ENCODE measurements around the gene INSR.

INSR gene

DNA sequence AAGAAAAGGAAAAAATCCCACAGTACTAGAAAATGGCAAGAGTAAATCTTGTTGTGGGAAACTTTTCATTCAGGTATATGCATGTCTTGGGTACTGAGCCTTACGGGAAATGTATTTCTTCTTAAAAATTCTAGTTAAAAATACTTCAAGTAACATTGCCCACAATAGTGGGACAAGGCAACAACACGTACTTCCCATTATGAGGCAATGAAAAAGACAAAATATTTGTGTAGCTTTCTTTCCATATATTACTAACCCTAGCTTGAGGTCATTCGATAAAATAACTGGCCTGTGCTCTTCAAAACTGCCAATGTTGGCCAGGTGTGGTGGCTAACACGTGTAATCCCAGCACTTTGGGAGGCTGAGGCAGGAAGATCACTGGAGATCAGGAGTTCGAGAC, 99.2 kb downstream of the INSR start:
- Histone ChIP-seq H2AFZ (no peak overlapping the region), H3K79me2 (no peaks in the 10 kb centered on the region), H3K27me3 (ENCODE audit: control insufficient read depth, insufficient read depth, low read length) (no peaks in the 10 kb centered on the region), H3K27ac (no peak overlapping the region), H3K4me3 (ENCODE audit: low read depth, low read length) (no peak overlapping the region), H3K9me3 (ENCODE audit: control insufficient read depth, low read length) (no peaks in the 10 kb centered on the region), H3K4me2 (ENCODE audit: low read length) (no peak overlapping the region), H3K36me3 (ENCODE audit: control insufficient read depth, insufficient read depth, low read length) (no peaks in the 10 kb centered on the region), H3K4me1 (no peaks in the 10 kb centered on the region), H3K9ac (no peak overlapping the region)
- TF ChIP-seq, protein P1, sequence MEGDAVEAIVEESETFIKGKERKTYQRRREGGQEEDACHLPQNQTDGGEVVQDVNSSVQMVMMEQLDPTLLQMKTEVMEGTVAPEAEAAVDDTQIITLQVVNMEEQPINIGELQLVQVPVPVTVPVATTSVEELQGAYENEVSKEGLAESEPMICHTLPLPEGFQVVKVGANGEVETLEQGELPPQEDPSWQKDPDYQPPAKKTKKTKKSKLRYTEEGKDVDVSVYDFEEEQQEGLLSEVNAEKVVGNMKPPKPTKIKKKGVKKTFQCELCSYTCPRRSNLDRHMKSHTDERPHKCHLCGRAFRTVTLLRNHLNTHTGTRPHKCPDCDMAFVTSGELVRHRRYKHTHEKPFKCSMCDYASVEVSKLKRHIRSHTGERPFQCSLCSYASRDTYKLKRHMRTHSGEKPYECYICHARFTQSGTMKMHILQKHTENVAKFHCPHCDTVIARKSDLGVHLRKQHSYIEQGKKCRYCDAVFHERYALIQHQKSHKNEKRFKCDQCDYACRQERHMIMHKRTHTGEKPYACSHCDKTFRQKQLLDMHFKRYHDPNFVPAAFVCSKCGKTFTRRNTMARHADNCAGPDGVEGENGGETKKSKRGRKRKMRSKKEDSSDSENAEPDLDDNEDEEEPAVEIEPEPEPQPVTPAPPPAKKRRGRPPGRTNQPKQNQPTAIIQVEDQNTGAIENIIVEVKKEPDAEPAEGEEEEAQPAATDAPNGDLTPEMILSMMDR (IDR thresholded peaks at IDR 0.05): no peak

DNA sequence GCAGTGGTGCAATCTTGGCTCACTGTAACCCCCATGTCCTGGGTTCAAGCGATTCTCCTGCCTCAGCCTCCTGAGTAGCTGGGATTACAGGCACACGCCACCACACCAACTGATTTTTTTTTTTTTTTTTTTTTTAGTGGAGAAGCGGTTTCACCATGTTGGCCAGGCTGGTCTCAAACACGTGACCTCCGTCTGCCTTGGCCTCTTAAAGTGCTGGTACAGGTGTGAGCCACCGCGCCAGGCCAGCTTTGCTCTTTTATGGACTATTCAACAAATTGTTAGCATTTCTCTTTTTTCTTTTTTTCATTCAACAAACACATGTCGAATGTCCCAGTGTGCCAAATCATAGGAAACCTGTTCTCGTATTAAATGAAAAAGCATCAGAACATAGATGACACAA, 99.6 kb downstream of the INSR start:
- TF ChIP-seq, protein P1 (IDR thresholded peaks at IDR 0.05): no peak
- Histone ChIP-seq H2AFZ (no peak overlapping the region), H3K36me3 (ENCODE audit: control insufficient read depth, insufficient read depth, low read length) (no peaks in the 10 kb centered on the region), H3K9ac (no peak overlapping the region), H3K27me3 (ENCODE audit: control insufficient read depth, insufficient read depth, low read length) (no peaks in the 10 kb centered on the region), H3K4me2 (ENCODE audit: low read length) (no peak overlapping the region), H3K27ac (no peak overlapping the region), H3K79me2 (no peaks in the 10 kb centered on the region), H3K4me3 (ENCODE audit: low read depth, low read length) (no peak overlapping the region), H3K9me3 (ENCODE audit: control insufficient read depth, low read length) (no peaks in the 10 kb centered on the region), H3K4me1 (no peaks in the 10 kb centered on the region)

DNA sequence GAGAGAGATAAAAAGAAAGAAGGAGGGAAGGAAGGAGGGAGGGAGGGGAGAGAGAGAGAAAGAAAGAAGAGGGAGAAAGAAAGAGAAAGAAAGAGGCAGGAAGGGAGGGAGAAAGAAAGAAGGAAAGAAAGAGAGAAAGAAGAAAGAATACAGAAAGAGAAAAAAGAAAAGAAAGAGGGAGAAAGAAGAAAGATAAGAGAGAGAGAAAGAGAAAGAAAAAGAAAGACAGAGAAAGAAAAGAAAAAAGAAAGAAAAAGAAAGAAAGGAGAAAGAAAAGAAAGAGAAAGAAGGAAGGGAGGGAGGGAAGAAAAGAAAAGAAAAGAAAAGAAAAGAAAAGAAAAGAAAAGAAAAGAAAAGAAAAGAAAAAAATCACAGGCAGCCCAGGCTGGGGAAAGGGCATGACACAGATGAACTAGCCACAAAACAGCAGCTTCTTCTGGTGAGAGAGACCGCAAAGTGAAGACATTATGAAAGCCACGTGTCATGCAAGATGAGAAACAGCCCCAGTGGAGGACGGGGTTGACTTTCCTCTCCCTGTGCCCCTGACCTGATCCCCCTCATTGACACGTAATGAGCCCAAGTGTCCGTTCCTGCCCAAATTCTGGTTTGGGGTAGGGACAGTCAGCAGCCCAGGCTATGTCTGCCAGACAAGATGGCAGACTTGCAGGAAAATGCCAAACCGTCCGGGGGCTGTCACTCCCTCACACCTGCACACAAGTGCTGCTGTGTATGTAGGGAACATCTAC, 102.1 kb downstream of the INSR start:
- peaks cover 5% of the 10 kb centered on the region for H3K79me2 ChIP-seq
- no peak overlapping the region for H3K4me2 ChIP-seq (ENCODE audit: low read length)
- no peaks in the 10 kb centered on the region for H3K27me3 ChIP-seq (ENCODE audit: control insufficient read depth, insufficient read depth, low read length)
- H3K4me1 ChIP-seq: no peaks in the 10 kb centered on the region
- TF ChIP-seq, protein P1 (IDR thresholded peaks at IDR 0.05): no peak
- no peaks in the 10 kb centered on the region for H3K9me3 ChIP-seq (ENCODE audit: control insufficient read depth, low read length)
- no peak overlapping the region for H2AFZ ChIP-seq
- no peak overlapping the region for H3K4me3 ChIP-seq (ENCODE audit: low read depth, low read length)
- no peak overlapping the region for H3K9ac ChIP-seq
- H3K27ac ChIP-seq: no peak overlapping the region
- no peaks in the 10 kb centered on the region for H3K36me3 ChIP-seq (ENCODE audit: control insufficient read depth, insufficient read depth, low read length)

DNA sequence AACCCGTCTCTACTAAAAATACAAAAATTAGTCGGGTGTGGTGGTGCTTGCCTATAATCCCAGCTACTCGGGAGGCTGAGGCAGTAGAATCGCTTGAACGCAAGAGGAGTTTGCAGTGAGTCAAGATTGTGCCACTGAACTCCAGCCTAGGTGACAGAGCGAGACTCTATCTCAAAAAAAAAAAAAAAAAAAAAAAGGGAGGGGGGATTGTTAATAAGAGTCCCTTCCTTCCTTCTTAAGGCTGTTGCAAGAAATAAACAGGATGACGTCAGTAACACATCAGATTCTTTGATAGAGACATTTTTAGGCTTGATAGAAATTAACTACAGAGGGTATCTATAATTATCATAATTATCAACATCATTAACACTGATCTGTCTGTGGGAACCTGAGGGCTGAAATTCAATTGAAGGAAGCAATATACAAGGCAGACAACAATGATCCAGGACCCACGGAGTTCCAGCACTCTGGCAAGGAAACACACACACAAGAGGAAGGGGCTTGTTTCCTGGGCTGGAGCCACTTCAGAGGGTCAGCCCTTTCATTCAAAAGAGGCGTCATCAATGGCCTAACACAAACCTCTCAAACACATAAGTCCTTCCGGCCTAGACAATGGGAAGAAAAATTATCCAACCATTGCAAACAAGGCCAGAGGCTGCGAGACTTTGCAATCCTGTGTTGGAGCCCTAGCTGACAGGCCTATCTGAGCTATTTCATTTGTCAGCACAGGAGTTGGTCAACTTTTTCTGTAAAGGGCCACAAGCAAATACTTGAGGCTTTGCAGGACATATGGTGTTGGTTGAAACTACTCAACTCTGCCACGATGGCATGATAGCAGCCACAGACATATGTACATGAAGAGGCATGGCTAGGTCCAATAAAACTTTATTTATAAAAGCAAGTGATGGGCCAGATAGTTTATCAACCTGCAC, 105.2 kb downstream of the INSR start:
- H3K4me1 ChIP-seq: no peaks in the 10 kb centered on the region
- no peak overlapping the region for H3K9ac ChIP-seq
- H3K79me2 ChIP-seq: peaks cover 8% of the 10 kb centered on the region
- no peaks in the 10 kb centered on the region for H3K27me3 ChIP-seq (ENCODE audit: control insufficient read depth, insufficient read depth, low read length)
- H3K4me3 ChIP-seq (ENCODE audit: low read depth, low read length): no peak overlapping the region
- H2AFZ ChIP-seq: no peak overlapping the region
- TF ChIP-seq, protein P1 (IDR thresholded peaks at IDR 0.05): no peak
- no peak overlapping the region for H3K4me2 ChIP-seq (ENCODE audit: low read length)
- no peaks in the 10 kb centered on the region for H3K9me3 ChIP-seq (ENCODE audit: control insufficient read depth, low read length)
- peak overlapping the region; percentile 55 for H3K27ac ChIP-seq
- H3K36me3 ChIP-seq (ENCODE audit: control insufficient read depth, insufficient read depth, low read length): no peaks in the 10 kb centered on the region

Measured in parathyroid adenoma (tissue), 2 donors.